BLaER1 (cell line): ENCODE data around the gene TBC1D21.
A peak's percentile ranks its signal among the peaks of the same experiment; 100 is the strongest.

Experiments
- H3K27ac ChIP-seq: shearing (Covaris generic); formaldehyde crosslinking; 2 replicates; pipeline ENCODE4 v1.8.1; 2022
- H3K27me3 ChIP-seq: shearing (Covaris generic); formaldehyde crosslinking; 2 replicates; pipeline ENCODE4 v1.8.1; 2022
- H3K36me3 ChIP-seq: shearing (Covaris generic); formaldehyde crosslinking; 2 replicates; pipeline ENCODE4 v1.8.1; 2022
- H3K4me1 ChIP-seq: shearing (Covaris generic); formaldehyde crosslinking; 2 replicates; pipeline ENCODE4 v1.8.1; 2022
- H3K4me2 ChIP-seq: shearing (Covaris generic); formaldehyde crosslinking; 2 replicates; pipeline ENCODE4 v1.8.1; 2022
- H3K4me3 ChIP-seq: shearing (Covaris generic); formaldehyde crosslinking; 2 replicates; pipeline ENCODE4 v1.8.1; 2022
- H3K9ac ChIP-seq: shearing (Covaris generic); formaldehyde crosslinking; 2 replicates; pipeline ENCODE4 v1.8.1; 2022
- H3K9me3 ChIP-seq: shearing (Covaris generic); formaldehyde crosslinking; 2 replicates; pipeline ENCODE4 v1.8.1; 2022
- H4K20me1 ChIP-seq: shearing (Covaris generic); formaldehyde crosslinking; 2 replicates; pipeline ENCODE4 v1.8.1; 2022
- Cebpa-rat ChIP-seq: shearing (Covaris generic); IDR thresholded peaks from 2 replicates; pipeline ENCODE4 v1.8.1; 2022

The TBC1D21 gene

GRCh38 chr15:73857193-73857920, 16.0 kb upstream of the TBC1D21 start:
- Histone ChIP-seq H3K9me3 (no peaks in the 10 kb centered on the region), H3K9ac (no peak overlapping the region), H3K4me1 (peaks cover 29% of the 10 kb centered on the region), H3K27me3 (no peaks in the 10 kb centered on the region), H4K20me1 (peaks cover 32% of the 10 kb centered on the region), H3K4me2 (peak overlapping the region; percentile 88), H3K4me3 (no peak overlapping the region), H3K36me3 (no peaks in the 10 kb centered on the region), H3K27ac (peak overlapping the region; percentile 42; the same call in 1 of the 2 replicates)
- no peak for TF ChIP-seq Cebpa-rat

- peaks cover 29% of the 10 kb centered on the region for H3K4me1 ChIP-seq
- peaks cover 32% of the 10 kb centered on the region for H4K20me1 ChIP-seq
- no peak overlapping the region for H3K9ac ChIP-seq
- no peak for TF ChIP-seq Cebpa-rat
- H3K4me3 ChIP-seq = no peak overlapping the region
- no peaks in the 10 kb centered on the region for H3K36me3 ChIP-seq
- H3K27me3 ChIP-seq = no peaks in the 10 kb centered on the region
- H3K27ac ChIP-seq = no peak overlapping the region
- no peaks in the 10 kb centered on the region for H3K9me3 ChIP-seq
- peak overlapping the region; percentile 88 for H3K4me2 ChIP-seq
Observed at GRCh38 chr15:73858062-73858461, 15.3 kb upstream of the TBC1D21 start.

GRCh38 chr15:73862276-73862675, 11.1 kb upstream of the TBC1D21 start:
- Histone ChIP-seq H4K20me1 (0 out of 2 replicates have a peak, but pooled peaks cover 1% of the 10 kb centered on the region), H3K36me3 (no peaks in the 10 kb centered on the region), H3K9me3 (no peaks in the 10 kb centered on the region), H3K27me3 (no peaks in the 10 kb centered on the region), H3K9ac (no peak overlapping the region), H3K4me3 (no peak overlapping the region), H3K4me1 (peaks cover 31% of the 10 kb centered on the region), H3K27ac (no peak overlapping the region), H3K4me2 (no peak overlapping the region; the same call in 1 of the 2 replicates)
- TF ChIP-seq Cebpa-rat = no peak

GRCh38 chr15:73865379-73865778, 8.0 kb upstream of the TBC1D21 start:
- H3K27ac ChIP-seq = no peak overlapping the region
- no peaks in the 10 kb centered on the region for H3K9me3 ChIP-seq
- H3K4me1 ChIP-seq = peaks cover 27% of the 10 kb centered on the region
- peak overlapping the region; percentile 54 for H3K4me2 ChIP-seq
- H3K27me3 ChIP-seq = no peaks in the 10 kb centered on the region
- no peak for TF ChIP-seq Cebpa-rat
- no peaks in the 10 kb centered on the region for H3K36me3 ChIP-seq
- H3K4me3 ChIP-seq = no peak overlapping the region
- H4K20me1 ChIP-seq = no peaks in the 10 kb centered on the region
- no peak overlapping the region for H3K9ac ChIP-seq

- H3K4me1 ChIP-seq = peaks cover 28% of the 10 kb centered on the region
- no peaks in the 10 kb centered on the region for H3K9me3 ChIP-seq
- TF ChIP-seq Cebpa-rat = no peak
- no peaks in the 10 kb centered on the region for H4K20me1 ChIP-seq
- no peak overlapping the region for H3K4me3 ChIP-seq
- H3K9ac ChIP-seq = no peak overlapping the region
- no peaks in the 10 kb centered on the region for H3K36me3 ChIP-seq
- no peaks in the 10 kb centered on the region for H3K27me3 ChIP-seq
- peak overlapping the region; percentile 54 for H3K4me2 ChIP-seq
- H3K27ac ChIP-seq = no peak overlapping the region
Observed at GRCh38 chr15:73865904-73866303, 7.5 kb upstream of the TBC1D21 start.

GRCh38 chr15:73866481-73866880, 6.9 kb upstream of the TBC1D21 start:
- Histone ChIP-seq H3K4me3 (no peak overlapping the region), H3K36me3 (no peaks in the 10 kb centered on the region), H3K4me2 (peak overlapping the region; percentile 54), H3K4me1 (peaks cover 34% of the 10 kb centered on the region), H3K9ac (no peak overlapping the region), H3K9me3 (no peaks in the 10 kb centered on the region), H3K27ac (no peak overlapping the region), H3K27me3 (no peaks in the 10 kb centered on the region), H4K20me1 (no peaks in the 10 kb centered on the region)
- TF ChIP-seq Cebpa-rat = no peak

GRCh38 chr15:73866881-73867410, 6.4 kb upstream of the TBC1D21 start:
- Histone ChIP-seq H3K36me3 (no peaks in the 10 kb centered on the region), H4K20me1 (no peaks in the 10 kb centered on the region), H3K4me3 (no peak overlapping the region), H3K9me3 (no peaks in the 10 kb centered on the region), H3K4me2 (peak overlapping the region; percentile 54), H3K27me3 (no peaks in the 10 kb centered on the region), H3K4me1 (peaks cover 34% of the 10 kb centered on the region), H3K27ac (no peak overlapping the region), H3K9ac (no peak overlapping the region)
- no peak for TF ChIP-seq Cebpa-rat

- TF ChIP-seq Cebpa-rat = no peak
- H3K27ac ChIP-seq = no peak overlapping the region
- no peaks in the 10 kb centered on the region for H3K36me3 ChIP-seq
- H3K4me2 ChIP-seq = no peak overlapping the region
- no peaks in the 10 kb centered on the region for H3K9me3 ChIP-seq
- no peaks in the 10 kb centered on the region for H4K20me1 ChIP-seq
- H3K9ac ChIP-seq = no peak overlapping the region
- no peak overlapping the region for H3K4me3 ChIP-seq
- no peaks in the 10 kb centered on the region for H3K27me3 ChIP-seq
- H3K4me1 ChIP-seq = peaks cover 34% of the 10 kb centered on the region
Observed at GRCh38 chr15:73867426-73867825, 5.9 kb upstream of the TBC1D21 start.

GRCh38 chr15:73867956-73868355, 5.4 kb upstream of the TBC1D21 start:
- Histone ChIP-seq H3K27ac (no peak overlapping the region), H3K9me3 (no peaks in the 10 kb centered on the region), H3K36me3 (no peaks in the 10 kb centered on the region), H4K20me1 (no peaks in the 10 kb centered on the region), H3K4me2 (no peak overlapping the region), H3K4me3 (no peak overlapping the region), H3K4me1 (peaks cover 34% of the 10 kb centered on the region), H3K27me3 (no peaks in the 10 kb centered on the region), H3K9ac (no peak overlapping the region)
- no peak for TF ChIP-seq Cebpa-rat

GRCh38 chr15:73869216-73869995, 4.0 kb upstream of the TBC1D21 start:
- no peaks in the 10 kb centered on the region for H3K27me3 ChIP-seq
- H3K9ac ChIP-seq = no peak overlapping the region
- no peaks in the 10 kb centered on the region for H3K36me3 ChIP-seq
- H3K9me3 ChIP-seq = no peaks in the 10 kb centered on the region
- H3K4me1 ChIP-seq = peaks cover 34% of the 10 kb centered on the region
- no peaks in the 10 kb centered on the region for H4K20me1 ChIP-seq
- no peak overlapping the region for H3K27ac ChIP-seq
- TF ChIP-seq Cebpa-rat = no peak
- no peak overlapping the region for H3K4me3 ChIP-seq
- no peak overlapping the region for H3K4me2 ChIP-seq
